Measurements from ENCODE around the gene FUT9. TPM values are rescaled to one million over a fixed set of nuclear protein-coding genes. Genes with fewer than 3 reads are reported as not detected.

FUT9 gene
- total and polyA plus RNA-seq, 2 of the 8 experiments (the other 6 are each of a cell fraction or from before 2014, with no cell fraction given): 0.85 to 4.9 TPM

- no peak for TF ChIP-seq CHD7 (IDR thresholded peaks at IDR 0.05; ENCODE audit: insufficient replicate concordance, low read length)
- TF ChIP-seq KDM5A (IDR thresholded peaks at IDR 0.05; ENCODE audit: low read length): no peak
- TF ChIP-seq MAX (IDR thresholded peaks at IDR 0.05): no peak
- TF ChIP-seq RAD21 (IDR thresholded peaks at IDR 0.05 in 1 of 2, conservative IDR thresholded peaks at IDR 0.05 in 1 of 2; ENCODE audit: low read depth in 2 of 2, low read length in 2 of 2): no peak
Observed at GRCh38 chr6:96065213-96065612, 49.4 kb downstream of the FUT9 start (continued).
